Liver (tissue), 9 donors: ENCODE measurements around the gene PHLDB2. TPM values are rescaled to one million over a fixed set of nuclear protein-coding genes. Genes with fewer than 3 reads are reported as not detected.
A peak's percentile ranks its signal among the peaks of the same experiment; 100 is the strongest.

Source experiments
- DNase-seq: peaks from one replicate; pipeline ENCODE4 v3.0.0-alpha.2; 2017; ENCODE audit warnings: low spot score
- H3K27ac ChIP-seq, 2 donors: one replicate each; pipeline ENCODE4 v1.7.0; 2013; ENCODE audit warnings: inconsistent platforms in 2 of 2, low read length in 2 of 2, control low read depth in 1 of 2, low read depth in 1 of 2, mild to moderate bottlenecking in 1 of 2
- H3K27me3 ChIP-seq, 4 donors: one replicate each; pipeline versions ENCODE4 v1.6.1 to v1.7.0; 2013; ENCODE audit warnings: low read length in 3 of 4, inconsistent platforms in 1 of 4, mild to moderate bottlenecking in 1 of 4, moderate library complexity in 1 of 4; ENCODE audit not compliant: control insufficient read depth in 4 of 4, insufficient read depth in 4 of 4
- H3K36me3 ChIP-seq, 4 donors: one replicate each; pipeline versions ENCODE4 v1.6.1 to v1.7.0; 2013; ENCODE audit warnings: low read length in 3 of 4, mild to moderate bottlenecking in 3 of 4, low read depth in 1 of 4, moderate library complexity in 1 of 4; ENCODE audit not compliant: control insufficient read depth in 4 of 4, insufficient read depth in 3 of 4
- H3K4me1 ChIP-seq, 4 donors: one replicate each; pipeline versions ENCODE4 v1.6.1 to v1.7.0; 2013; ENCODE audit warnings: low read length in 3 of 4, mild to moderate bottlenecking in 3 of 4, moderate library complexity in 1 of 4; ENCODE audit not compliant: control insufficient read depth in 4 of 4, insufficient read depth in 4 of 4
- H3K4me3 ChIP-seq, 3 donors: one replicate each; pipeline versions ENCODE4 v1.6.1 to v1.7.0; 2013; ENCODE audit warnings: low read length in 3 of 3, control low read depth in 1 of 3, low read depth in 1 of 3, mild to moderate bottlenecking in 1 of 3
- H3K9ac ChIP-seq, 2 donors: one replicate each; pipeline ENCODE4 v1.7.0; 2013; ENCODE audit warnings: low read length in 2 of 2, mild to moderate bottlenecking in 2 of 2, moderate library complexity in 2 of 2, control low read depth in 1 of 2, low read depth in 1 of 2
- H3K9me3 ChIP-seq, 4 donors: one replicate each; pipeline versions ENCODE4 v1.6.1 to v1.7.0; 2013; ENCODE audit warnings: low read length in 3 of 4; ENCODE audit not compliant: control insufficient read depth in 4 of 4
- EGR1 ChIP-seq, 2 donors: IDR thresholded peaks; 2 replicates each; pipeline ENCODE4 v1.6.1; 2016 to 2018; ENCODE audit warnings: antibody characterized with exemption in 2 of 2, low read depth in 2 of 2
- FOXA1 ChIP-seq: IDR thresholded peaks from 2 replicates; pipeline ENCODE4 v1.6.1; 2016; ENCODE audit warnings: antibody characterized with exemption
- FOXA2 ChIP-seq: IDR thresholded peaks from 2 replicates; pipeline ENCODE4 v1.6.1; 2016; ENCODE audit warnings: antibody characterized with exemption
- GABPA ChIP-seq, 2 donors: IDR thresholded peaks in 1 of 2; conservative IDR thresholded peaks in 1 of 2; 2 replicates each; pipeline ENCODE4 v1.6.1; 2016; ENCODE audit warnings: antibody characterized with exemption in 2 of 2, mild to moderate bottlenecking in 1 of 2, moderate library complexity in 1 of 2
- HNF4A ChIP-seq, 2 donors: conservative IDR thresholded peaks; 2 replicates each; pipeline ENCODE4 v1.6.1; 2016; ENCODE audit warnings: antibody characterized with exemption in 2 of 2, mild to moderate bottlenecking in 2 of 2
- HNF4G ChIP-seq: IDR thresholded peaks from 2 replicates; pipeline ENCODE4 v1.6.1; 2016; ENCODE audit warnings: antibody characterized with exemption
- JUND ChIP-seq, 2 donors: IDR thresholded peaks; 2 replicates each; pipeline ENCODE4 v1.6.1; 2016; ENCODE audit warnings: antibody characterized with exemption in 2 of 2
- NR2F2 ChIP-seq: IDR thresholded peaks from 2 replicates; pipeline ENCODE4 v1.6.1; 2016; ENCODE audit warnings: antibody characterized with exemption
- RAD21 ChIP-seq, 2 donors: IDR thresholded peaks; 2 replicates each; pipeline ENCODE4 v1.6.1; 2016; ENCODE audit warnings: antibody characterized with exemption in 2 of 2, mild to moderate bottlenecking in 2 of 2
- SP1 ChIP-seq: IDR thresholded peaks from 2 replicates; pipeline ENCODE4 v1.6.1; 2018; ENCODE audit warnings: antibody characterized with exemption, mild to moderate bottlenecking
- TAF1 ChIP-seq: conservative IDR thresholded peaks from 2 replicates; pipeline ENCODE4 v1.6.1; 2016; ENCODE audit warnings: antibody characterized with exemption, mild to moderate bottlenecking
- YY1 ChIP-seq: IDR thresholded peaks from 2 replicates; pipeline ENCODE4 v1.6.1; 2016; ENCODE audit warnings: antibody characterized with exemption, mild to moderate bottlenecking
- whole genome bisulfite sequencing: extraction: QIAGEN DNeasy Blood & Tissue Kit; methylation state at CpG from one replicate; pipeline ENCODE4 v1.1.7; 2013; 5-methylcytosine and 5-hydroxymethylcytosine counted together
- polyA plus RNA-seq, 2 donors: library from polyadenylated mRNA; stranded (reverse) in 1 of 2; unstranded in 1 of 2; fragments of 200-250 nt in 1 of 2; fragments of >200 nt in 1 of 2; fragmentation: Nextera tagmentation in 1 of 2; extraction: Ambion mirVana in 1 of 2; gene quantifications; one replicate each; pipeline versions ENCODE4 v1.2.1 to v1.2.3, GENCODE V29; 2013 to 2015
- total RNA-seq, 2 donors: library from RNA; depleted of rRNA; stranded (reverse); fragments of >200 nt; gene quantifications; one replicate each; pipeline ENCODE4 v1.2.3, GENCODE V29; 2014
- TF ChIP-seq, protein P1 (sequence below): fragments of 150-350 bp; IDR thresholded peaks from 2 replicates; pipeline ENCODE4 v1.5.1; 2017; ENCODE audit warnings: improper control_type of control experiment, low read depth, low read length; ENCODE audit not compliant: missing input control
- TF ChIP-seq, protein P2 (sequence below): IDR thresholded peaks from 2 replicates; pipeline ENCODE4 v1.6.1; 2016; ENCODE audit warnings: antibody characterized with exemption
- TF ChIP-seq, protein P3 (sequence below): IDR thresholded peaks from 2 replicates; pipeline ENCODE4 v1.6.1; 2016; ENCODE audit warnings: antibody characterized with exemption
- TF ChIP-seq, protein P4 (sequence below): IDR thresholded peaks from 2 replicates; pipeline ENCODE4 v1.6.1; 2016; ENCODE audit warnings: antibody characterized with exemption, mild to moderate bottlenecking
- donor health status: healthy.
- donor health status: healthy.
- donor health status: healthy.
- donor health status: healthy.
- donor health status: healthy.

Gene PHLDB2
- total and polyA plus RNA-seq, 4 donors = 9.7 to 42.9 (median 22.2) TPM

DNA sequence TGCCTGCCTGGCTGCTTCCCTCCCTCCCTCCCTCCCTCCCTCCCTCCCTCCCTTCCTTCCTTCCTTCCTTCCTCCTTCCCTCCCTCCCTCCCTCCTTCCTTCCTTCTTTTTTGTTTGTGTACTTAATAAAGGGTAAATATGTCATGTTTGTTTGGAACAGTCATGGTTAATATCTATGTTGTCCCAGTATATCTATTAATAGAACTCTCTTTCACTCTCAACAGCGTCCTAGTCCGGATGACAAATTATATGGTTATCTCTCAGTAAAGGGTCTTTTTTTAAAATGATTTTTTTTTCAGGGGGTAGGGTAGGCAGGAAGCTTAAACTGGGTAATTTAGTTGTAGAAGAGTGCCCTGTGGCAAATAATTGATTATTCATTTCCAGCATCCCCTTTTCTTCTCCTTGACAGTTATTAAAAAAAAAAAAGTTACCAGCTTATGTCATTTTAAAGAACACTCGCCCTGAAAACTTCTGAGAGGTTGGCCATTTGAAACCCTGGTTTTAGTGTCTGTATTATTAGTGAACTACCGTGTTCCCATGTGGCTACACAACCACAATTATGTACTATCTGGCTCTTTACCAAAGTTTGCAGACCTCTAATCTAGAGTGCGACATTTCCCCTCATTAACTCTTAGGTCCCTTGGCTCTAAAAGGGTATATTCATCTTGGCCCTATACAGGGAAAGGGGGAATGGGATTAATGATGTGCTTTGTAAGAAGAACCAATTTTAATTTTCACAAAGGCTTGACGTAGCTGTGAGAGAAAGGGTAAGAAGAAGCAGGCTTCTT, 153.3 kb downstream of the PHLDB2 start (continued):
- TF ChIP-seq, protein P1, sequence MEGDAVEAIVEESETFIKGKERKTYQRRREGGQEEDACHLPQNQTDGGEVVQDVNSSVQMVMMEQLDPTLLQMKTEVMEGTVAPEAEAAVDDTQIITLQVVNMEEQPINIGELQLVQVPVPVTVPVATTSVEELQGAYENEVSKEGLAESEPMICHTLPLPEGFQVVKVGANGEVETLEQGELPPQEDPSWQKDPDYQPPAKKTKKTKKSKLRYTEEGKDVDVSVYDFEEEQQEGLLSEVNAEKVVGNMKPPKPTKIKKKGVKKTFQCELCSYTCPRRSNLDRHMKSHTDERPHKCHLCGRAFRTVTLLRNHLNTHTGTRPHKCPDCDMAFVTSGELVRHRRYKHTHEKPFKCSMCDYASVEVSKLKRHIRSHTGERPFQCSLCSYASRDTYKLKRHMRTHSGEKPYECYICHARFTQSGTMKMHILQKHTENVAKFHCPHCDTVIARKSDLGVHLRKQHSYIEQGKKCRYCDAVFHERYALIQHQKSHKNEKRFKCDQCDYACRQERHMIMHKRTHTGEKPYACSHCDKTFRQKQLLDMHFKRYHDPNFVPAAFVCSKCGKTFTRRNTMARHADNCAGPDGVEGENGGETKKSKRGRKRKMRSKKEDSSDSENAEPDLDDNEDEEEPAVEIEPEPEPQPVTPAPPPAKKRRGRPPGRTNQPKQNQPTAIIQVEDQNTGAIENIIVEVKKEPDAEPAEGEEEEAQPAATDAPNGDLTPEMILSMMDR = no peak
- TF ChIP-seq FOXA2 = no peak
- TF ChIP-seq HNF4A (conservative IDR thresholded peaks at IDR 0.05) = no peak

DNA sequence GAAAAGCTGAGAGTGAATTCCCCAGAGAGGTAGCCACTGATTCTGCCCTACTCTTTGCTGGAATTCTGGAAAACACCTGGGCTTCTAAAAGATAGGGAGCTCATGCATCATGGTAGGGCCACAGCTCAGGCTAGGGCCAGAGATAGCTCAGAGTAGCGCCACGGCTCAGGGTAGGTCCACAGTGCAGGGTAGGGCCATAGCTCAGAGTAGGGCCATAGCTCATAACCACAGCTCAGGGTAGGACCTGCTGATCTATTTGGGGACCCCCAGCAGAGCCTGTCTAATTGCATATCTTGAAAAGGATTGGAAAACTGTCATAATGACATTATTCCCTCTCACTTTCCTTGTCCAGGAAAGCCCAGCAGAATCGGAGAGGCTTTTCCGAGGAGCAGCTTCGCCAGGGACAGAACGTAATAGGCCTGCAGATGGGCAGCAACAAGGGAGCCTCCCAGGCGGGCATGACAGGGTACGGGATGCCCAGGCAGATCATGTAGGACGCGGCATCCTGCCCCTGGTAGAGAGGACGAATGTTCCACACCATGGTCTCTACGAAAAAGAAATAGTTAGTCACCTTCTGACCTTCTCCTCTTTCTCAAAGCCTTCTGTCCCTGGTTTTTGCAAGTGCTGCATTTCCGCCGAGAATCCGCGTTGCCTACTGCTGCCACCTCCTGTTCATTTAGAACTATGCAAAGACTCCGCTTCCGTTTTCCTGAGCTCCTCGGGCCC, 154.2 kb downstream of the PHLDB2 start:
- H3K9me3 ChIP-seq = no peaks in the 10 kb centered on the region
- H3K4me1 ChIP-seq = peaks cover 2 to 13% (median 8%) of the 10 kb centered on the region in 4 donors
- WGBS = 38% methylated on average over 19 of the region's 19 CpGs
- H3K27me3 ChIP-seq = no peaks in the 10 kb centered on the region
- TF ChIP-seq EGR1 (IDR thresholded peaks at IDR 0.05; ENCODE audit: low read depth in 2 of 2) = no peak
- TF ChIP-seq, protein P2, sequence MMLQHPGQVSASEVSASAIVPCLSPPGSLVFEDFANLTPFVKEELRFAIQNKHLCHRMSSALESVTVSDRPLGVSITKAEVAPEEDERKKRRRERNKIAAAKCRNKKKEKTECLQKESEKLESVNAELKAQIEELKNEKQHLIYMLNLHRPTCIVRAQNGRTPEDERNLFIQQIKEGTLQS = no peak
- TF ChIP-seq FOXA1 = no peak
- peak; percentile 95 to 96 for TF ChIP-seq RAD21 (IDR thresholded peaks at IDR 0.05)
- TF ChIP-seq NR2F2 = peak; percentile 78
- no peak for TF ChIP-seq TAF1
- TF ChIP-seq, protein P1 = peak; percentile 79
- peak; percentile 46 for DNase-seq
- H3K9ac ChIP-seq = no peak overlapping the region
- H3K27ac ChIP-seq = no peak overlapping the region
- H3K36me3 ChIP-seq = no peaks in the 10 kb centered on the region
- H3K4me3 ChIP-seq = no peak overlapping the region

DNA sequence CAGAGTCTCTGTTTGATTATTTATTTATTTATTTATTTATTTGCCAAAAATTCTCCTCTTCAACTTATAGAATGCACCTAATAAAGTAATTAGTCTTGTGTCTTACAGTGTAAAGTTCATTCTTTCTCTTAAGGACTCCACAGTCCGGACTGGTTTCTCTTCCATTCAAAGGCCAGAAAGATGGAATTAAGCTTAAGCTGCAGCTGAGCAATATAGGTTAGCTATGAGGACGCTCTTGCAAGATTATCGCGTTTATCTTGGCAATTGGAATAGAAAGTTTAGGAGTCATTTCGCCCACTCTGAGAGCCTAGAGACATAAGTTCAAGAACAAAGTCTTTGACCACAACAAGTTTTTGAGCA, 154.7 kb downstream of the PHLDB2 start:
- no peak overlapping the region for H3K27ac ChIP-seq
- no peak overlapping the region for H3K9ac ChIP-seq
- 55% methylated on average over 5 of the region's 5 CpGs for WGBS
- H3K9me3 ChIP-seq = no peaks in the 10 kb centered on the region
- H3K27me3 ChIP-seq = no peaks in the 10 kb centered on the region
- H3K36me3 ChIP-seq = no peaks in the 10 kb centered on the region
- no peak overlapping the region for H3K4me3 ChIP-seq
- H3K4me1 ChIP-seq = peaks cover 1 to 7% (median 2%) of the 10 kb centered on the region in 4 donors
- DNase-seq = no peak
- no peak for TF ChIP-seq NR2F2
- TF ChIP-seq HNF4G = no peak
- TF ChIP-seq, protein P1 = no peak
- TF ChIP-seq, protein P3, sequence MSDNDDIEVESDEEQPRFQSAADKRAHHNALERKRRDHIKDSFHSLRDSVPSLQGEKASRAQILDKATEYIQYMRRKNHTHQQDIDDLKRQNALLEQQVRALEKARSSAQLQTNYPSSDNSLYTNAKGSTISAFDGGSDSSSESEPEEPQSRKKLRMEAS = no peak
- TF ChIP-seq JUND (IDR thresholded peaks at IDR 0.05) = no peak
- TF ChIP-seq, protein P4, sequence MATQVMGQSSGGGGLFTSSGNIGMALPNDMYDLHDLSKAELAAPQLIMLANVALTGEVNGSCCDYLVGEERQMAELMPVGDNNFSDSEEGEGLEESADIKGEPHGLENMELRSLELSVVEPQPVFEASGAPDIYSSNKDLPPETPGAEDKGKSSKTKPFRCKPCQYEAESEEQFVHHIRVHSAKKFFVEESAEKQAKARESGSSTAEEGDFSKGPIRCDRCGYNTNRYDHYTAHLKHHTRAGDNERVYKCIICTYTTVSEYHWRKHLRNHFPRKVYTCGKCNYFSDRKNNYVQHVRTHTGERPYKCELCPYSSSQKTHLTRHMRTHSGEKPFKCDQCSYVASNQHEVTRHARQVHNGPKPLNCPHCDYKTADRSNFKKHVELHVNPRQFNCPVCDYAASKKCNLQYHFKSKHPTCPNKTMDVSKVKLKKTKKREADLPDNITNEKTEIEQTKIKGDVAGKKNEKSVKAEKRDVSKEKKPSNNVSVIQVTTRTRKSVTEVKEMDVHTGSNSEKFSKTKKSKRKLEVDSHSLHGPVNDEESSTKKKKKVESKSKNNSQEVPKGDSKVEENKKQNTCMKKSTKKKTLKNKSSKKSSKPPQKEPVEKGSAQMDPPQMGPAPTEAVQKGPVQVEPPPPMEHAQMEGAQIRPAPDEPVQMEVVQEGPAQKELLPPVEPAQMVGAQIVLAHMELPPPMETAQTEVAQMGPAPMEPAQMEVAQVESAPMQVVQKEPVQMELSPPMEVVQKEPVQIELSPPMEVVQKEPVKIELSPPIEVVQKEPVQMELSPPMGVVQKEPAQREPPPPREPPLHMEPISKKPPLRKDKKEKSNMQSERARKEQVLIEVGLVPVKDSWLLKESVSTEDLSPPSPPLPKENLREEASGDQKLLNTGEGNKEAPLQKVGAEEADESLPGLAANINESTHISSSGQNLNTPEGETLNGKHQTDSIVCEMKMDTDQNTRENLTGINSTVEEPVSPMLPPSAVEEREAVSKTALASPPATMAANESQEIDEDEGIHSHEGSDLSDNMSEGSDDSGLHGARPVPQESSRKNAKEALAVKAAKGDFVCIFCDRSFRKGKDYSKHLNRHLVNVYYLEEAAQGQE = no peak
- no peak for TF ChIP-seq FOXA1
- TF ChIP-seq, protein P2 = no peak
- no peak for TF ChIP-seq YY1
- no peak for TF ChIP-seq RAD21 (IDR thresholded peaks at IDR 0.05)
- no peak for TF ChIP-seq HNF4A (conservative IDR thresholded peaks at IDR 0.05)
- no peak for TF ChIP-seq GABPA (IDR thresholded peaks at IDR 0.05 in 1 of 2, conservative IDR thresholded peaks at IDR 0.05 in 1 of 2)
- TF ChIP-seq FOXA2 = no peak
- TF ChIP-seq SP1 = no peak
